Subcutaneous adipose tissue (tissue), 4 donors: Measurements from ENCODE around the gene C2. TPM values are rescaled to one million over a fixed set of nuclear protein-coding genes. Genes with fewer than 3 reads are reported as not detected.

Experiments used
- CTCF ChIP-seq: fragments of 450-650 bp; IDR thresholded peaks from one replicate; pipeline ENCODE4 v1.5.1; 2016; ENCODE audit warnings: low read depth, mild to moderate bottlenecking, control low read depth, antibody characterized with exemption, moderate library complexity
- total RNA-seq, 4 donors: library from RNA; depleted of rRNA; stranded (reverse); fragments of >200 nt; gene quantifications; one replicate each; pipeline ENCODE4 v1.1.0, GENCODE V29; 2016

Gene C2
- total RNA-seq, 4 donors from 2014 or later, result 16.4 to 96.4 (median 34.6) TPM

DNA sequence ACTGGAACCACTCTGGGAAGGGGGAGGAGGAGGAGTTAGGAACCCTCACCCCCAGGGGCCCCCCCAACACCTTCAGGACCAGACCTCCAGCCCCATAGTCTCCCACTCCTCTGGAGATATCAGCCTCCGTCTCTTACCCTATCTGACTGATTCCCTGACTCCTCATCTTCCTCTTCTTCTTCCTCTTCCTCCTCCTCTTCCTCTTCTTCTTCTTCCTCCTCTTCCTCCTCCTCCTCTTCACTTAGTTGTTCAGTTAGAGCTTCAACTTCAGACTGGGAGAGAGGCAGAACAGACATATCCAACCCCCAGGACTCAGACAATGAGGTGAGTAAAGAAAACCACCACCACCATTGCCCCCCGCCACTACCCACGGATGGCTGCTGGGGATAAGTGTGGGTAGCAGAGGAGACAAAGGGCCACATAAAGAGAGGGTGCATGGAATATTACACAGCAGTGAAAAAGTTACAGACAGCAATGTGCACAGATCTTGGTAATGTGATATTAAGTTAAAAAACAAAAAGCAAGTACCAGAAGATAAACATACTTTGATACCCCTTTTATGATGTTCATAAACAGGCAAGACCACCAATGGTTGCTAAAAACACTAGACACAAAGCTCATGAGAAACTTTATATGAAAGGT is 38.1 kb upstream of the C2 start:
- no peak for TF ChIP-seq CTCF

DNA sequence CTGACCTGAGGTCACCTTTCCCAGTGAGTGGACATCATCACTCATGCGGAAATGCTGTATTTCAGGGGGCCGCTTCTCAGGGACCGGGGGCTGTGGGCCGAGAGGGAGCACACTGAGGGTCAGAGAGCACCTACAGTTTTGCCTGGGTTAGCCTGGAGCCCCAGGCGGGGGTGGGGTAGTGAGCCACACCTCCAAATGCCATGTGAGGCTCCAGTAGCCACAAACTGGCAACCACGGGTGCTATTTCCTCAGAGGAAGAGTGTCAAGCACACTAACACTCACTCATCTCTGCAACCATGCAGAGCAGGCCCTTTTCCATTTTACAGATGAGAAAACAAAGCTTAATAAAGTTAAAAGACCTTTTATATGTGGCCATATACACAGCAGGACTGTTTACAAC is 34.7 kb upstream of the C2 start:
- no peak for TF ChIP-seq CTCF

DNA sequence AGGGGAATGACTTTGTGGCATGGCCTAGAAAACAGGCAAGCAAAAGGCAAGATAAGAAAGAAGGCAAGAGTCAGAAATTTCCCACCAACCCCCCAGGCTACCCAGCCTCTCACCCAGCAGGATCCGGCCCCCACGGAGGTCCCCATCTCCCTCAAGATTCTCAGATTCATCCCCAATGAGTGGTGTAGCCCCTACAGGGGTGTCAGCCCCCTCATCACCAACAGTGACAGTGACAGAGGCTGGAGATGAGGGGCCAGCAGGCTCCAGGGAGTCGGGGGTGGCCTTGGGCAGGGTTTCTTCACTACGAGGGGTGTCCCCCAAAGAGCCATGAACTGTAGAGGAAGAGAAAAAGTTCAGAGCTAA is 31.0 kb upstream of the C2 start:
- no peak for TF ChIP-seq CTCF

DNA sequence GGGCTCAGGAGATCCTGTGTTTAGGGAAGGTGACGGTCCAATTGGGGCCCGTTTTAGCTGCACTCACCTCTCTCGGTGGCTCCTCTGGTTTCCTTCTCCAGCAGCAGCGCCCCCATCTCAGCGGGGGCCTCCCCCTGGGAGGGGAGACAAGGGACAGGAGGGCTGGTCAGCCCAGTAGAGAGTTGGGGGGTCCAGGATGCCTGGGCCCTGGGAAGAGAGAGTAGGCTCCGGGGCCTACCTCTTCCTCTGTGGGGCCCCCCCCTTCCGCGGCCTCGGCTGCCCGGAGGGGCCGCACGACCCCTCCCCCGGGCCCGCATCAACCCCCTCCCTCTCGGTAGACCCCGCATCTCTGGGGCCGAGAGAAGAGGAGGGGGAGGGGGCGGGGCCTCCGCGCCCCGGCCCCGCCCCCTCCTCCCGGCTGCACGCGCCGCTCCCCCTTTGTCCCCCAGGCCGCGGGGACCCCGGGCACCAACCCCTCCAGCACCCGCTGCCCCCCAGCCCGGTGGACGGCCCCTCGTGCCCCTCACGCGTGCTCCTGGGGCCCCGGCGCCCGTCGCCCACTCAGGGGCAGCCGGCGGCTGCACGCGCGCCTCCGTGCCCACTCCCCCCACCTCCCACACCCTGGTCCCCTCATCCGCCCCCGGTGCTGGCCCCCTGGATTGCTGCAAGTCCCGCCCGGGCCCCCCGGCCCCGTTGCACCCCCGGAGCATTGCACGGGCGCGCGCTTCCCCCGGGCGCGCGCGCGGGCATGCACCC is 30.5 kb upstream of the C2 start:
- no peak for TF ChIP-seq CTCF

DNA sequence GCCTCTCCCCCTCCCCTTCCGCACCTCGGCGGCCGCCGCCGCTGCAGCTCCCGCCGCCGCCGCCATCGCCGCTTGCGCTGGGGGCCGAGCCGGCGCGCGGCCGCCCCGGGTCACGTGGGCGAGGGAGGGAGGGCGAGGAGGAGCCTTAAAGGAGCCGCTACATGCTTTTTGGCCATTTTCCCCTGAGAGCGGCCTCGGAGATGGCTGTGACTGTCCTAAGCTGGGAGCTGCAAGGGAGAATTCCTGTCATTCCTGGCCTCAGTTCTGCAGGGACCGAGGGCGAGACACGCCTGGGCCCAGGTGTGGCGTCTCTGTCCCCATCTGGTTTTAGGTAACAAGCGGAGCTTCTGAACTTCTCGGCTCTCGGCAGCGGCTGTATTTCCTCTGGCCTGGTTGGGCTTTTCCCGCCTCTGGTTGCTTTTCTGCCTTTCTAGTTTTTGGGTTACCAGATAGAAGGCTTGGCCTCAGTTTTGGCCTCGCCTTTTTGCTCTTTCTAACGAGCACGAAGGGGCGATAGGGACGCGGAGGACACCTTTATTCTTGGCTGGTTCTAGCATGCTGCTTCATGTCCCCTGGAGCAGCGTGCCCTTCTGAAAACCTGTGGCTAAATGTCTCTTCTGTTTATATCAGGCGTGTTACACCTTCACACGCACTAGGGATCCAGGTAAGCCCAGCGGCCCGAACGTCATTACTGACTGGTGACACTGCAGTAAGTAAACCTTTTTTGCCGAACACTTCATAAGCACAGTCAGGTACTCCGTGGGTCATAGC is 29.7 kb upstream of the C2 start, which contains the start of gene EHMT2:
TSS of gene EHMT2 (minus strand) at position 87 of the 771 bp plus-strand sequence. CDS start at position 66, 21 bp downstream.
- no peak for TF ChIP-seq CTCF

DNA sequence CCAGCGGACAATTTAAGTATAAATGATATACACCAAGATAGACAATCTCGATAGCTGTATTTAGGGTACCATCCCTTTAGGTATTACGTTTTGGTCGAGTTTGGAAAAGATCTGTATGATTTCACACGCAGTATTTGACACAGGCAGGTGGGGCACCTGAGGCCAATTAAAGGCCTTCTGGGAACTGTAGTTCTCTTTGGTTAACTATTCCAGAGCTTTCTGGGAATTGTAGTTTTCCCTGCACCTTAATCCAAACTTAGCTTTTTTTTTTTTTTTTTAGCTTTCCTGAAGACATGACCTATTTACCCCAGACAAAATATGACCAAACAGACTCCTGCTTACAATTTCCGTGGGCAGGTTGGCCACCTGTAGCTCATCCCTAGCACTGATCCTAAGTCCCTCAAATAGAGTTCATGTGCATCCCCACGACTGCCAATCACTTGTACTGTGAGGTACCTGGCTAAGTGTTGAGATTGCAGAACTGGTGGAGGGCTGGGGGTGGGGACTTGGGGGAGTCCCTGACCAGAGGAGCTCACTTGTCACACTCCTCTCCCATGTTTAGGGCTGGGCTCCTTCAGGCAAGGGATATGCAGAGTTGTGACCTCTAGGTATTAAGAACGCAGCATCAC is 29.0 kb upstream of the C2 start:
- no peak for TF ChIP-seq CTCF
